B cell (primary cell): ENCODE measurements around the gene PLAU. TPM values are rescaled to one million over a fixed set of nuclear protein-coding genes. Genes with fewer than 3 reads are reported as not detected.

Experiments used
- ATAC-seq: fragments of 200-7000 bp; cut with Tn5 transposase; one replicate; pipeline ENCODE4 v1.10.0; 2021; ENCODE audit warnings: low read depth, mild to moderate bottlenecking, moderate number of reproducible peaks, moderate library complexity
- CTCF ChIA-PET: fragments of 350-600 bp; sonication (Branson Sonifier 250); formaldehyde crosslinking; loops from one replicate; lab custom pipeline; 2021; ENCODE audit warnings: antibody characterized with exemption, inconsistent platforms; lab: Charles Lee
- POLR2A ChIA-PET: fragments of 350-600 bp; sonication (Branson Sonifier 250); formaldehyde crosslinking; loops from one replicate; lab custom pipeline; 2021; ENCODE audit warnings: antibody characterized with exemption; lab: Charles Lee
- DNase-seq: peaks from one replicate; pipeline ENCODE4 v3.0.0; 2013
- H2AFZ ChIP-seq: 2 replicates; pipeline ENCODE4 v1.6.1; 2012; ENCODE audit warnings: mild to moderate bottlenecking, low read depth, low read length; ENCODE audit not compliant: insufficient read depth, poor library complexity, severe bottlenecking
- H3K27ac ChIP-seq, 2 donors: 1 replicate in 1 of 2; 2 replicates in 1 of 2; pipeline ENCODE4 v1.5.1; 2012 to 2013; ENCODE audit warnings: low read length in 2 of 2, mild to moderate bottlenecking in 2 of 2, moderate library complexity in 1 of 2
- H3K27me3 ChIP-seq, 4 experiments: fragments of 200-600 bp in 1 of 4; sonication (generic) in 1 of 4; replicated peaks in 1 of 4; 1 replicate in 2 of 4; 2 replicates in 2 of 4; pipeline versions ENCODE4 v1.6.1 to v1.7.0; 2013 to 2016; ENCODE audit warnings: low read length in 3 of 4, mild to moderate bottlenecking in 2 of 4, mixed read lengths in 1 of 4, moderate library complexity in 1 of 4; ENCODE audit not compliant: insufficient read depth in 4 of 4, control insufficient read depth in 3 of 4; ENCODE audit errors: control extremely low read depth in 1 of 4
- H3K36me3 ChIP-seq, 2 experiments: replicated peaks in 1 of 2; 1 replicate in 1 of 2; 2 replicates in 1 of 2; pipeline versions ENCODE4 v1.6.1 to v1.7.1; 2013; ENCODE audit warnings: low read length in 1 of 2; ENCODE audit not compliant: insufficient read depth in 2 of 2, control insufficient read depth in 1 of 2; ENCODE audit errors: control extremely low read depth in 1 of 2, extremely low read depth in 1 of 2
- H3K4me1 ChIP-seq, 2 donors: fragments of 200-600 bp in 1 of 2; sonication (generic) in 1 of 2; 1 replicate in 1 of 2; 2 replicates in 1 of 2; pipeline versions ENCODE4 v1.5.1 to v1.6.1; 2013 to 2017; ENCODE audit warnings: low read length in 2 of 2; ENCODE audit not compliant: control insufficient read depth in 2 of 2, insufficient read depth in 2 of 2
- H3K4me2 ChIP-seq: replicated peaks from 2 replicates; pipeline ENCODE3; 2012; ENCODE audit warnings: mild to moderate bottlenecking, low read depth, low read length; ENCODE audit not compliant: poor library complexity, severe bottlenecking
- H3K4me3 ChIP-seq, 5 experiments: fragments of 200-600 bp in 1 of 5; sonication (generic) in 1 of 5; 1 replicate in 3 of 5; 2 replicates in 2 of 5; pipeline versions ENCODE4 v1.5.1 to v1.7.0; 2011 to 2016; ENCODE audit warnings: low read length in 4 of 5, mild to moderate bottlenecking in 4 of 5, low read depth in 2 of 5, control low read depth in 1 of 5, moderate library complexity in 1 of 5; ENCODE audit not compliant: insufficient read depth in 1 of 5; ENCODE audit errors: control extremely low read depth in 1 of 5, extremely low read depth in 1 of 5
- H3K79me2 ChIP-seq: fragments of 200-600 bp; sonication (generic); one replicate; pipeline ENCODE4 v1.6.0; 2016; ENCODE audit warnings: low read length; ENCODE audit not compliant: control insufficient read depth, insufficient read depth
- H3K9ac ChIP-seq: fragments of 200-600 bp; sonication (generic); 2 replicates; pipeline ENCODE4 v1.6.1; 2017; ENCODE audit warnings: mild to moderate bottlenecking, low read length, moderate library complexity
- H3K9me3 ChIP-seq, 3 donors: one replicate each; pipeline versions ENCODE4 v1.6.1 to v1.7.1; 2013; ENCODE audit warnings: low read length in 2 of 3; ENCODE audit not compliant: control insufficient read depth in 2 of 3, insufficient read depth in 1 of 3; ENCODE audit errors: control extremely low read depth in 1 of 3
- H4K20me1 ChIP-seq: 2 replicates; pipeline ENCODE4 v1.6.0; 2012; ENCODE audit warnings: mild to moderate bottlenecking, low read length; ENCODE audit not compliant: insufficient read depth, control insufficient read depth, poor library complexity, severe bottlenecking
- H3K27ac Mint-ChIP-seq: one replicate; pipeline ENCODE4 v1.8.0; 2021; ENCODE audit warnings: mixed read lengths
- H3K27me3 Mint-ChIP-seq: one replicate; pipeline ENCODE4 v1.8.0; 2021; ENCODE audit warnings: mixed read lengths
- H3K4me1 Mint-ChIP-seq: one replicate; pipeline ENCODE4 v1.8.0; 2021; ENCODE audit warnings: mixed read lengths
- H3K4me3 Mint-ChIP-seq: one replicate; pipeline ENCODE4 v1.8.0; 2021; ENCODE audit warnings: mixed read lengths
- H3K9me3 Mint-ChIP-seq: one replicate; pipeline ENCODE4 v1.8.0; 2022; ENCODE audit warnings: mixed read lengths; ENCODE audit not compliant: insufficient read depth
- EZH2 ChIP-seq: IDR thresholded peaks from 2 replicates; pipeline ENCODE4 v1.6.1; 2012; ENCODE audit warnings: borderline replicate concordance, low read depth, mild to moderate bottlenecking, moderate library complexity, low read length; ENCODE audit not compliant: insufficient read depth, poor library complexity, severe bottlenecking
- whole genome bisulfite sequencing: methylation state at CpG from one replicate; pipeline ENCODE4 v1.1.5; 2013; ENCODE audit warnings: missing lambda C conversion rate; ENCODE audit not compliant: insufficient coverage; 5-methylcytosine and 5-hydroxymethylcytosine counted together
- intact Hi-C: fragments of 100-400 bp; cut with micrococcal nuclease; formaldehyde crosslinking; loops from one replicate; pipeline ENCODE4 v1.10.0; 2022
- polyA plus RNA-seq: library from polyadenylated mRNA; depleted of rRNA; stranded (reverse); fragments of >200 nt; gene quantifications from 2 replicates; pipeline ENCODE4 v1.2.3, GENCODE V29; 2012
- total RNA-seq, 2 donors: library from RNA; stranded (reverse); fragments of 120-200 nt in 1 of 2; gene quantifications; 1 replicate in 1 of 2; 2 replicates in 1 of 2; pipeline versions ENCODE4 v1.2.3 to v1.2.4, GENCODE V29; 2013 to 2022
- TF ChIP-seq, protein P1 (sequence below): fragments of 200-600 bp; IDR thresholded peaks from one replicate; pipeline ENCODE4 v1.8.0; 2022; ENCODE audit warnings: antibody characterized with exemption, mild to moderate bottlenecking

The PLAU gene
- total and polyA plus RNA-seq, 2 donors (not counting 1 experiment from before 2014, with no cell fraction given) = 0.04 TPM; not detected in 1

DNA sequence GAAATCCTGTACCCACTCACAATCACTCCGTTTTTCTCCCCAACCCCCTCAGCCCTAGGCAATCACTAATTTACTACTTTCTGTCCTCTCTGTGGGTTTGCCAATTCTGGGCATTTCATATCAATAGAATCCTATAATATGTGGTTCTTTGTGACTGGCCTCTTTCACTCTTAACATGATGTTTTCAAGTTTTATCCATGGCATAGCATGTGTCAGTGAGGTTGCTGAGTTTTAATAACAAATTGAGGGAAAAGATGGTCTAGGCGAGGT lies 11.9 kb downstream of the PLAU start:
- Histone ChIP-seq H3K4me1 (peaks cover 7 to 26% of the 10 kb centered on the region in 2 donors), H4K20me1 (no peaks in the 10 kb centered on the region), H3K27me3 (no peaks in the 10 kb centered on the region), H3K4me2 (no peak overlapping the region), H2AFZ (no peak overlapping the region), H3K9me3 (peaks cover 0 to 14% (median 0%) of the 10 kb centered on the region in 3 donors), H3K36me3 (no peaks in the 10 kb centered on the region), H3K4me3 (no peak overlapping the region), H3K27ac (no peak overlapping the region), H3K79me2 (no peaks in the 10 kb centered on the region), H3K9ac (no peak overlapping the region)
- ChIA-PET CTCF (no interaction called here), POLR2A (no interaction called here)
- intact Hi-C loops = no loop called here
- no peak for DNase-seq
- no peaks in the 10 kb centered on the region for H3K9me3 Mint-ChIP-seq
- no peaks in the 10 kb centered on the region for H3K27me3 Mint-ChIP-seq
- no peak overlapping the region for H3K27ac Mint-ChIP-seq
- TF ChIP-seq, protein P1, sequence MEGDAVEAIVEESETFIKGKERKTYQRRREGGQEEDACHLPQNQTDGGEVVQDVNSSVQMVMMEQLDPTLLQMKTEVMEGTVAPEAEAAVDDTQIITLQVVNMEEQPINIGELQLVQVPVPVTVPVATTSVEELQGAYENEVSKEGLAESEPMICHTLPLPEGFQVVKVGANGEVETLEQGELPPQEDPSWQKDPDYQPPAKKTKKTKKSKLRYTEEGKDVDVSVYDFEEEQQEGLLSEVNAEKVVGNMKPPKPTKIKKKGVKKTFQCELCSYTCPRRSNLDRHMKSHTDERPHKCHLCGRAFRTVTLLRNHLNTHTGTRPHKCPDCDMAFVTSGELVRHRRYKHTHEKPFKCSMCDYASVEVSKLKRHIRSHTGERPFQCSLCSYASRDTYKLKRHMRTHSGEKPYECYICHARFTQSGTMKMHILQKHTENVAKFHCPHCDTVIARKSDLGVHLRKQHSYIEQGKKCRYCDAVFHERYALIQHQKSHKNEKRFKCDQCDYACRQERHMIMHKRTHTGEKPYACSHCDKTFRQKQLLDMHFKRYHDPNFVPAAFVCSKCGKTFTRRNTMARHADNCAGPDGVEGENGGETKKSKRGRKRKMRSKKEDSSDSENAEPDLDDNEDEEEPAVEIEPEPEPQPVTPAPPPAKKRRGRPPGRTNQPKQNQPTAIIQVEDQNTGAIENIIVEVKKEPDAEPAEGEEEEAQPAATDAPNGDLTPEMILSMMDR = no peak
- no peak for TF ChIP-seq EZH2
- WGBS = 80% methylated on average over 1 of the region's 2 CpGs
- H3K4me3 Mint-ChIP-seq = no peak overlapping the region
- peaks cover 17% of the 10 kb centered on the region for H3K4me1 Mint-ChIP-seq
- ATAC-seq = no peak

DNA sequence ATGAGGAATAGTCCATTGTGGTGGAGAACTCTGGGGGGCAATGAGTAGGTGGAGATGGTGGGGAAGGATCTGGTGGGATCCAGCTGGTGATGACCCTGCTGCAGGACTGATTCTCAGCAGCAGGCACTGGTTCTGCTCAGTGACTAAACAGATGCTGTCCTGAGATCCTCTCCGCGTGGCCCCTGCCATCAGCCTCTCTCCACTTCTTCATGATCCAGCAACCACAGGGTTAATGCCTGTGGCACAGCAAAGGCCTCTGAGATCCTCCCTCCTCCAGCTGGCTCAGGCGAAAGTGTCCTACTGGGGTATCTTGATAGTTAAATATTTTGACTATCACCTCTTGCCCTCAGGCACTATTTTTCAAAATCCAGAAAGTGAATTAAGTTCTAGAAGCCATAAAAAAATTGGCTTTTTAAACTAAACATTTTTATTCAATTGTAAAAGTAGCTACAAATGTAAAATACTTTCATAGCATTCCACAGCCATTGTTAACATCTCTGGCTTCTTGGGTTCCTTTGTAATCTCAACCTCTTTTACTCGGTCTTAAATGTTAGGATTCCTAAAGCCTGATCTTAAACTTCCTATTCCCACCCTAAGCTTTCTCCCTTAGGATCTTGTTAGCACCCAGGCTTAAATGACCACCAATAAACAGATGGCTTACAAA lies 13.1 kb downstream of the PLAU start:
- no peaks in the 10 kb centered on the region for H3K79me2 ChIP-seq
- ChIA-PET CTCF (interaction anchor here (1.6 to 1.9 kb wide), 2 partner anchors 16 to 38 kb away, joined by 3 to 8 read pairs; no protein-coding TSS in a partner anchor), POLR2A (no interaction called here)
- H3K27ac ChIP-seq = no peak overlapping the region
- no peaks in the 10 kb centered on the region for H4K20me1 ChIP-seq
- no peaks in the 10 kb centered on the region for H3K27me3 ChIP-seq
- Mint-ChIP-seq H3K27ac (no peak overlapping the region), H3K4me1 (peaks cover 17% of the 10 kb centered on the region), H3K9me3 (no peaks in the 10 kb centered on the region), H3K27me3 (peaks cover 2% of the 10 kb centered on the region), H3K4me3 (no peak overlapping the region)
- H3K36me3 ChIP-seq = no peaks in the 10 kb centered on the region
- TF ChIP-seq EZH2 = no peak
- TF ChIP-seq, protein P1 = no peak
- DNase-seq = no peak
- H3K4me1 ChIP-seq = peaks cover 7 to 26% of the 10 kb centered on the region in 2 donors
- 100% methylated on average over 3 of the region's 4 CpGs for WGBS
- H3K9ac ChIP-seq = no peak overlapping the region
- no peak overlapping the region for H2AFZ ChIP-seq
- intact Hi-C loops = no loop called here
- ATAC-seq = no peak
- H3K4me3 ChIP-seq = no peak overlapping the region
- H3K4me2 ChIP-seq = no peak overlapping the region
- H3K9me3 ChIP-seq = peaks cover 0 to 5% (median 0%) of the 10 kb centered on the region in 3 donors
